ENCODE measurements around the gene RAD1.

The RAD1 gene

GRCh38 chr5:34929134-34929719 is 13.9 kb upstream of the RAD1 start, which contains the start of gene DNAJC21:
Gene DNAJC21, plus strand, starts transcription at chr5:34929559. Its CDS starts 261 bp downstream, at chr5:34929820.
- H3K27me3 Mint-ChIP-seq (ENCODE audit: low read depth): no peaks in the 10 kb centered on the region
- H3K27ac Mint-ChIP-seq: peak within 1 kb of the TSS; percentile 88 to 97 (median 95)
- peaks cover 24% of the 10 kb centered on the region for H3K4me1 Mint-ChIP-seq
- no peaks in the 10 kb centered on the region for H3K9me3 Mint-ChIP-seq
- TF ChIP-seq, protein P1, sequence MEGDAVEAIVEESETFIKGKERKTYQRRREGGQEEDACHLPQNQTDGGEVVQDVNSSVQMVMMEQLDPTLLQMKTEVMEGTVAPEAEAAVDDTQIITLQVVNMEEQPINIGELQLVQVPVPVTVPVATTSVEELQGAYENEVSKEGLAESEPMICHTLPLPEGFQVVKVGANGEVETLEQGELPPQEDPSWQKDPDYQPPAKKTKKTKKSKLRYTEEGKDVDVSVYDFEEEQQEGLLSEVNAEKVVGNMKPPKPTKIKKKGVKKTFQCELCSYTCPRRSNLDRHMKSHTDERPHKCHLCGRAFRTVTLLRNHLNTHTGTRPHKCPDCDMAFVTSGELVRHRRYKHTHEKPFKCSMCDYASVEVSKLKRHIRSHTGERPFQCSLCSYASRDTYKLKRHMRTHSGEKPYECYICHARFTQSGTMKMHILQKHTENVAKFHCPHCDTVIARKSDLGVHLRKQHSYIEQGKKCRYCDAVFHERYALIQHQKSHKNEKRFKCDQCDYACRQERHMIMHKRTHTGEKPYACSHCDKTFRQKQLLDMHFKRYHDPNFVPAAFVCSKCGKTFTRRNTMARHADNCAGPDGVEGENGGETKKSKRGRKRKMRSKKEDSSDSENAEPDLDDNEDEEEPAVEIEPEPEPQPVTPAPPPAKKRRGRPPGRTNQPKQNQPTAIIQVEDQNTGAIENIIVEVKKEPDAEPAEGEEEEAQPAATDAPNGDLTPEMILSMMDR (IDR thresholded peaks at IDR 0.05; ENCODE audit: unreplicated experiment in 3 of 3): no peak
- peak within 1 kb of the TSS; percentile 94 to 98 (median 96) for H3K4me3 Mint-ChIP-seq
- H3K36me3 Mint-ChIP-seq (ENCODE audit: low read depth): peaks cover 36% of the 10 kb centered on the region

DNA sequence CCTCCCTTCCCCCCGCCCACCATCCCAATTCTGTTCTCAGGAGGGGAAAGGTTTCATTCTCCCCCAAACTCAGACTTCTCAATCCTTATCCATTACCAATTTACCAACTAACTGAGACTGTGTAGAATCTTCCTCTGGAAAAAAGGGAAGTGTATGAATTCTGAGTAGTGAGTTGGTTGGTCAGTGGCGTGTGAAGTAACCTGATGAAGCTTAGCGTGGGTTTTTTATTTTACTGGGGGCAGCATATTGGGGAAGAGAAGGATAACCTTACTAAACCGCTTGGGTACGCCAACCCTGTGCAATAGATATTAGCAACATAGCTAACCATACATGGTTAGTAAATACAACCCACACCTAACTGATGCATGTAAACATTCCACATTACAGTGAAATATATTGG is 13.0 kb upstream of the RAD1 start:
- Mint-ChIP-seq H3K27me3 (ENCODE audit: low read depth) (no peaks in the 10 kb centered on the region), H3K4me1 (peaks cover 19% of the 10 kb centered on the region), H3K27ac (no peak overlapping the region), H3K36me3 (ENCODE audit: low read depth) (peaks cover 37% of the 10 kb centered on the region), H3K4me3 (peak overlapping the region; percentile 17 to 90 (median 57)), H3K9me3 (no peaks in the 10 kb centered on the region)
- TF ChIP-seq, protein P1 (IDR thresholded peaks at IDR 0.05; ENCODE audit: unreplicated experiment in 3 of 3): no peak

DNA sequence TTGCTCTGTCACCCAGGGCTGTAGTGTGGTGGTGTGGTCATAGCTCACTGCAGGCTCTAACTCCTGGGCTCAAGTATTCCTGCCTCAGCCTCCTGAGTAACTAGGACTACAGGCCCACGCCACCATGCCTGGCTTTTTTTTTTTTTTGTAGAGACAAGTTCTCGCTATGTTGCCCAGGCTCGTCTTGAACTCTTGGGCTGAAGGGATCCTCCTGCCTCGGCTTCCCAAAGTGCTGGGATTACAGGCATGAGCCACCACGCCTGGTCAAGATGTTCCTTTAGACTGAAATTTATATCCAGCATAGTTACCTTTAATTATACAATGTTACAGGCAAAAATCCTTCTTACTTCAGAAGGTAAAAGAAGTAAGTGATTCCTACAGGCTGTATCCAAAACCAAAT is 12.5 kb upstream of the RAD1 start:
- Mint-ChIP-seq H3K4me1 (peaks cover 19% of the 10 kb centered on the region), H3K4me3 (peak overlapping the region in 2 of 3 experiments; percentile 38 to 43)
- TF ChIP-seq, protein P1 (IDR thresholded peaks at IDR 0.05; ENCODE audit: unreplicated experiment in 3 of 3): no peak

GRCh38 chr5:34926318-34926888 is 11.1 kb upstream of the RAD1 start:
- Mint-ChIP-seq H3K27me3 (ENCODE audit: low read depth) (no peaks in the 10 kb centered on the region), H3K36me3 (ENCODE audit: low read depth) (peaks cover 40% of the 10 kb centered on the region), H3K4me3 (no peak overlapping the region), H3K4me1 (peaks cover 15% of the 10 kb centered on the region), H3K9me3 (no peaks in the 10 kb centered on the region), H3K27ac (no peak overlapping the region)
- TF ChIP-seq, protein P1 (IDR thresholded peaks at IDR 0.05; ENCODE audit: unreplicated experiment in 3 of 3): no peak

More for the DNA sequence above, 12.5 kb upstream of the RAD1 start:
- Mint-ChIP-seq H3K36me3 (ENCODE audit: low read depth) (peaks cover 39% of the 10 kb centered on the region), H3K27ac (no peak overlapping the region), H3K9me3 (no peaks in the 10 kb centered on the region), H3K27me3 (ENCODE audit: low read depth) (no peaks in the 10 kb centered on the region)

DNA sequence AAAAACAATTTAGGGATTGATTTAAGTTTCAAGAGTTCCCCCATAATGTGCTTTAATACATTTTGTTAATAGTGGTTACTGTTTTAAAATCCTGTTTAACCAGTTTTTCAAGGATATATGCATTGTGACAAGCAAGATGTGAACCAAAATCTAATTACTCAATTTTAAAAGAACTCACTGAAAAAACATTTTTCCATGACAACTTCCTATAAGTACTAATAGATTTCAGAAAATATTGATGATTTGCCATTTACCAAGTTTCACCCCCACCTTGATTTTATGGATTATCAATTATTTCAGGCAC is 9.1 kb upstream of the RAD1 start:
- Mint-ChIP-seq H3K4me3 (no peak overlapping the region), H3K4me1 (peaks cover 5% of the 10 kb centered on the region), H3K27ac (no peak overlapping the region), H3K36me3 (ENCODE audit: low read depth) (peaks cover 51% of the 10 kb centered on the region), H3K9me3 (no peaks in the 10 kb centered on the region), H3K27me3 (ENCODE audit: low read depth) (no peaks in the 10 kb centered on the region)
- TF ChIP-seq, protein P1 (IDR thresholded peaks at IDR 0.05; ENCODE audit: unreplicated experiment in 3 of 3): no peak

All from nephron (organoid).